HG03103 (cell line): Measurements from ENCODE around the gene APOA1.

ENCODE experiments used
- ATAC-seq: cut with Tn5 transposase; IDR thresholded peaks from one replicate; pipeline ENCODE4 v1.9.1; 2021; ENCODE audit warnings: low read depth; ENCODE audit not compliant: unreplicated experiment

Gene APOA1

GRCh38 chr11:116837231-116838091 is at the start of gene APOA1:
Gene APOA1 (minus strand): TSS chr11:116837622. CDS start chr11:116837387, 235 bp downstream.
- no peak for ATAC-seq

GRCh38 chr11:116885951-116886655 is 48.7 kb upstream of the APOA1 start:
- ATAC-seq: no peak

- no peak for ATAC-seq
Measured at GRCh38 chr11:116882386-116882785, 45.0 kb upstream of the APOA1 start.

GRCh38 chr11:116881143-116881542 is 43.7 kb upstream of the APOA1 start:
- no peak for ATAC-seq

GRCh38 chr11:116879800-116880625 is 42.6 kb upstream of the APOA1 start:
- no peak for ATAC-seq

GRCh38 chr11:116876656-116877055 is 39.2 kb upstream of the APOA1 start:
- no peak for ATAC-seq

GRCh38 chr11:116875194-116875593 is 37.8 kb upstream of the APOA1 start:
- ATAC-seq: no peak

GRCh38 chr11:116874251-116874650 is 36.8 kb upstream of the APOA1 start:
- ATAC-seq: no peak

- ATAC-seq: no peak
Measured at GRCh38 chr11:116873381-116873780, 36.0 kb upstream of the APOA1 start.

GRCh38 chr11:116871248-116871647 is 33.8 kb upstream of the APOA1 start:
- ATAC-seq: no peak

- no peak for ATAC-seq
Measured at GRCh38 chr11:116870054-116870453, 32.6 kb upstream of the APOA1 start.

- ATAC-seq: no peak
Measured at GRCh38 chr11:116869610-116870009, 32.2 kb upstream of the APOA1 start.

- ATAC-seq: no peak
Measured at GRCh38 chr11:116868066-116868465, 30.6 kb upstream of the APOA1 start.

GRCh38 chr11:116867619-116868018 is 30.2 kb upstream of the APOA1 start:
- no peak for ATAC-seq

- ATAC-seq: no peak
Measured at GRCh38 chr11:116866804-116867455, 29.5 kb upstream of the APOA1 start.

- no peak for ATAC-seq
Measured at GRCh38 chr11:116865696-116866095, 28.3 kb upstream of the APOA1 start.

- no peak for ATAC-seq
Measured at GRCh38 chr11:116864531-116864930, 27.1 kb upstream of the APOA1 start.

GRCh38 chr11:116862951-116863350 is 25.5 kb upstream of the APOA1 start:
- no peak for ATAC-seq

- ATAC-seq: no peak
Measured at GRCh38 chr11:116862185-116862584, 24.8 kb upstream of the APOA1 start.

GRCh38 chr11:116861539-116861938 is 24.1 kb upstream of the APOA1 start:
- no peak for ATAC-seq
